GM12878 (cell line): Measurements from ENCODE around the gene PLXNB2. TPM values are rescaled to one million over a fixed set of nuclear protein-coding genes. Genes with fewer than 3 reads are reported as not detected.

ENCODE experiments used
- ATAC-seq: fragments of 200-7000 bp; cut with Tn5 transposase; 3 replicates; pipeline ENCODE4 v1.9.1; 2020; ENCODE audit warnings: mild to moderate bottlenecking, moderate library complexity
- BruUV-seq: library from RNA; stranded (reverse); fragments of 400-500 nt; replicated peaks from 2 replicates; lab custom pipeline; 2021; lab: Mats Ljungman, UMichigan
- CTCF ChIA-PET: fragments of 300-600 bp; sonication (Branson Sonifier 250); formaldehyde crosslinking; extraction: SDS; loops from one replicate; lab custom pipeline; 2021; ENCODE audit warnings: inconsistent platforms; lab: Yijun Ruan, JAX
- POLR2A ChIA-PET: fragments of 350-600 bp; formaldehyde crosslinking; extraction: SDS; loops from one replicate; lab custom pipeline; 2021; ENCODE audit warnings: inconsistent platforms; lab: Charles Lee
- RAD21 ChIA-PET: fragments of 300-600 bp; sonication (Branson Sonifier 250); formaldehyde crosslinking; loops from one replicate; lab custom pipeline; 2023; ENCODE audit warnings: antibody characterized with exemption; ENCODE audit not compliant: unreplicated experiment; lab: Charles Lee
- SMC1A ChIA-PET: fragments of 300-600 bp; sonication (Branson Sonifier 250); formaldehyde crosslinking; loops from one replicate; lab custom pipeline; 2023; ENCODE audit not compliant: unreplicated experiment, uncharacterized antibody; lab: Charles Lee
- DNase-seq: peaks from one replicate; pipeline ENCODE4 v3.0.0-alpha.2; 2011; ENCODE audit warnings: low read depth, low spot score
- FAIRE-seq: peaks from 3 replicates; lab custom pipeline; 2011; peaks lifted over from hg19 to GRCh38; lab: Jason Lieb, UNC
- H2AFZ ChIP-seq: 2 replicates; pipeline ENCODE4 v1.6.0; 2011; ENCODE audit warnings: low read depth, low read length, control low read depth; ENCODE audit not compliant: control insufficient read depth
- H3K27ac ChIP-seq: 2 replicates; pipeline ENCODE4 v1.5.1; 2011; ENCODE audit warnings: control low read depth; ENCODE audit not compliant: control insufficient read depth, insufficient read depth
- H3K27me3 ChIP-seq, 2 experiments: replicated peaks in 1 of 2; 2 replicates each; pipeline versions ENCODE4 v1.6.0 to v1.6.1; 2011; ENCODE audit warnings: low read length in 1 of 2; ENCODE audit not compliant: control insufficient read depth in 2 of 2, insufficient read depth in 2 of 2
- H3K36me3 ChIP-seq, 2 experiments: 2 replicates each; pipeline ENCODE4 v1.5.1; 2011; ENCODE audit warnings: low read length in 1 of 2; ENCODE audit not compliant: control insufficient read depth in 2 of 2, insufficient read depth in 2 of 2
- H3K4me1 ChIP-seq: 2 replicates; pipeline ENCODE4 v1.6.1; 2011; ENCODE audit warnings: mild to moderate bottlenecking, low read length, moderate library complexity, mixed read lengths; ENCODE audit not compliant: control insufficient read depth, insufficient read depth
- H3K4me2 ChIP-seq: 2 replicates; pipeline ENCODE4 v1.6.0; 2011; ENCODE audit warnings: control low read depth; ENCODE audit not compliant: control insufficient read depth, insufficient read depth
- H3K4me3 ChIP-seq: fragments of 200-600 bp; sonication (generic); 2 replicates; pipeline ENCODE4 v1.5.1; 2016
- H3K79me2 ChIP-seq: 2 replicates; pipeline ENCODE4 v1.6.0; 2011; ENCODE audit warnings: low read length; ENCODE audit not compliant: control insufficient read depth, insufficient read depth
- H3K9ac ChIP-seq: 2 replicates; pipeline ENCODE4 v1.8.0; 2011; ENCODE audit warnings: low read length, control low read depth, mixed read lengths; ENCODE audit not compliant: control insufficient read depth, insufficient read depth
- H3K9me3 ChIP-seq: replicated peaks from 3 replicates; pipeline ENCODE4 v1.5.1; 2011; ENCODE audit warnings: mild to moderate bottlenecking, low read length; ENCODE audit not compliant: control insufficient read depth, insufficient read depth
- H4K20me1 ChIP-seq: 2 replicates; pipeline ENCODE4 v1.6.0; 2011; ENCODE audit not compliant: control insufficient read depth, insufficient read depth
- BACH1 ChIP-seq: fragments of 450-650 bp; IDR thresholded peaks from 2 replicates; pipeline ENCODE4 v1.6.1; 2017; ENCODE audit warnings: mild to moderate bottlenecking, borderline replicate concordance
- EP300 ChIP-seq, 2 experiments: fragments of 150-350 bp in 1 of 2; IDR thresholded peaks; 2 replicates each; pipeline ENCODE4 v1.6.1; 2011 to 2012; ENCODE audit warnings: low read depth in 2 of 2, low read length in 2 of 2, borderline replicate concordance in 1 of 2, improper control_type of control experiment in 1 of 2, inconsistent platforms in 1 of 2; ENCODE audit not compliant: control insufficient read depth in 1 of 2
- EZH2 ChIP-seq: IDR thresholded peaks from 2 replicates; pipeline ENCODE4 v1.6.1; 2012; ENCODE audit warnings: low read depth, mild to moderate bottlenecking, control low read depth, inconsistent platforms, low read length, borderline replicate concordance; ENCODE audit not compliant: control insufficient read depth
- HDGF ChIP-seq: fragments of 450-650 bp; IDR thresholded peaks from 2 replicates; pipeline ENCODE4 v1.6.1; 2016; ENCODE audit warnings: antibody characterized with exemption
- MEF2A ChIP-seq: IDR thresholded peaks from 2 replicates; pipeline ENCODE4 v1.6.1; 2011; ENCODE audit warnings: low read depth, mild to moderate bottlenecking, low read length, moderate library complexity; ENCODE audit not compliant: insufficient read depth
- MTA3 ChIP-seq: IDR thresholded peaks from 2 replicates; pipeline ENCODE4 v1.6.1; 2012; ENCODE audit warnings: low read length, inconsistent platforms, borderline replicate concordance
- MXI1 ChIP-seq: fragments of 150-350 bp; IDR thresholded peaks from 2 replicates; pipeline ENCODE4 v1.6.1; 2011; ENCODE audit warnings: low read depth, mild to moderate bottlenecking, inconsistent platforms, low read length, improper control_type of control experiment
- NFIC ChIP-seq: IDR thresholded peaks from 2 replicates; pipeline ENCODE4 v1.6.1; 2012; ENCODE audit warnings: low read depth, mild to moderate bottlenecking, inconsistent platforms, low read length, moderate library complexity
- PAX5 ChIP-seq: IDR thresholded peaks from 2 replicates; pipeline ENCODE4 v1.6.1; 2011; ENCODE audit warnings: low read depth, low read length, borderline replicate concordance
- PAX8 ChIP-seq: fragments of 450-650 bp; IDR thresholded peaks from 2 replicates; pipeline ENCODE4 v1.6.1; 2017; ENCODE audit warnings: mild to moderate bottlenecking, moderate library complexity
- POLR2AphosphoS5 ChIP-seq: IDR thresholded peaks from 2 replicates; pipeline ENCODE4 v1.6.1; 2011; ENCODE audit warnings: mild to moderate bottlenecking, low read length, inconsistent platforms
- RAD21 ChIP-seq: IDR thresholded peaks from 2 replicates; pipeline ENCODE4 v1.6.1; 2011; ENCODE audit warnings: mild to moderate bottlenecking, low read depth, low read length, moderate library complexity; ENCODE audit not compliant: insufficient read depth
- RUNX3 ChIP-seq: IDR thresholded peaks from 2 replicates; pipeline ENCODE4 v1.6.1; 2012; ENCODE audit warnings: low read length, inconsistent platforms
- SMAD1 ChIP-seq: fragments of 450-650 bp; IDR thresholded peaks from 2 replicates; pipeline ENCODE4 v1.6.1; 2018; ENCODE audit warnings: mild to moderate bottlenecking, low read depth; ENCODE audit not compliant: partially characterized antibody
- SMC3 ChIP-seq: IDR thresholded peaks from 2 replicates; pipeline ENCODE4 v1.6.1; 2011; ENCODE audit warnings: low read length, improper control_type of control experiment, borderline replicate concordance
- TCF12 ChIP-seq: IDR thresholded peaks from 2 replicates; pipeline ENCODE4 v1.6.1; 2011; ENCODE audit warnings: low read depth, mild to moderate bottlenecking, low read length
- TCF3 ChIP-seq: IDR thresholded peaks from 2 replicates; pipeline ENCODE4 v1.6.1; 2012; ENCODE audit warnings: low read depth, mild to moderate bottlenecking, low read length, borderline replicate concordance; ENCODE audit not compliant: insufficient read depth
- ZNF217 ChIP-seq: fragments of 450-650 bp; IDR thresholded peaks from 2 replicates; pipeline ENCODE4 v1.6.1; 2017; ENCODE audit warnings: antibody characterized with exemption, mild to moderate bottlenecking
- ZNF622 ChIP-seq: fragments of 450-650 bp; IDR thresholded peaks from 2 replicates; pipeline ENCODE4 v1.6.1; 2017; ENCODE audit warnings: mild to moderate bottlenecking, inconsistent platforms
- WGBS: methylation state at CpG from one replicate; pipeline ENCODE4 v1.1.6; 2016; ENCODE audit warnings: low lambda C conversion rate; ENCODE audit not compliant: insufficient replicate concordance, insufficient coverage; ENCODE audit errors: missing lambda C conversion rate; 5-methylcytosine and 5-hydroxymethylcytosine counted together
- in situ Hi-C: fragments of 300-500 bp; cut with MboI; formaldehyde crosslinking; loops from 9 replicates; pipeline ENCODE4 v1.14.3; 2018; ENCODE audit warnings: mixed read lengths
- intact Hi-C: fragments of 100-400 bp; cut with micrococcal nuclease; formaldehyde crosslinking; loops from one replicate; pipeline ENCODE4 v1.14.2; 2022; ENCODE audit not compliant: unreplicated experiment
- polyA plus RNA-seq, 11 experiments: library from polyadenylated mRNA; depleted of rRNA in 4 of 11; unstranded in 6 of 11; stranded (reverse) in 5 of 11; fragments of >200 nt; fragmentation: Nextera tagmentation in 4 of 11; fragmentation: Illumina TruSeq in 1 of 11; extraction: Ambion mirVana in 4 of 11; extraction: Trizol in 1 of 11; gene quantifications; 1 replicate in 1 of 11; 2 replicates in 10 of 11; pipeline versions ENCODE4 v1.2.1 to v1.2.3, GENCODE V29; 2011 to 2016; ENCODE audit warnings: inconsistent platforms in 2 of 11, missing spikeins in 2 of 11, low read depth in 1 of 11
- total RNA-seq, 4 experiments: library from RNA; depleted of rRNA in 3 of 4; stranded (reverse); fragments of >200 nt in 3 of 4; fragmentation: Illumina TruSeq in 1 of 4; extraction: Trizol in 1 of 4; gene quantifications; 2 replicates each; pipeline versions ENCODE4 v1.2.1 to v1.2.3, GENCODE V29; 2013 to 2021
- TF ChIP-seq, protein P1 (sequence below): fragments of 450-650 bp; IDR thresholded peaks from 2 replicates; pipeline ENCODE4 v1.6.1; 2017; ENCODE audit warnings: antibody characterized with exemption, mild to moderate bottlenecking, moderate library complexity

Gene PLXNB2
- total and polyA plus RNA-seq, 10 of the 15 experiments (the other 5 are each of a cell fraction or from before 2014, with no cell fraction given), result 0.68 to 134 (median 41.9) TPM

- SMC1A ChIA-PET, result interaction anchor here (1.3 to 1.7 kb wide), 3 partner anchors 14 to 76 kb away, joined by 3 to 5 read pairs (median 5); partner anchors contain the start of gene HDAC10
- CTCF ChIA-PET, result interaction anchor here (0.7 to 4.2 kb wide), 12 partner anchors 12 to 237 kb away, joined by 3 to 36 read pairs (median 4); partner anchors contain the start of genes HDAC10 and TUBGCP6
- WGBS, result 1% methylated on average over 83 of the region's 105 CpGs
- no peak for FAIRE-seq
- intact Hi-C loops, result loop anchor here (1.0 kb wide), 1 partner anchor 51 kb away; no protein-coding TSS in a partner anchor
- peak within 1 kb of the TSS; percentile 85 for H3K27ac ChIP-seq
- no peaks in the 10 kb centered on the region for H3K9me3 ChIP-seq
- peaks cover 2% of the 10 kb centered on the region; the same call in 1 of the 2 replicates for H3K4me1 ChIP-seq
- H4K20me1 ChIP-seq, result no peaks in the 10 kb centered on the region
- H3K27me3 ChIP-seq, result no peaks in the 10 kb centered on the region
- RAD21 ChIA-PET, result interaction anchor here (0.8 to 1.7 kb wide), 2 partner anchors 15 to 51 kb away, joined by 3 to 6 read pairs; no protein-coding TSS in a partner anchor
- peak; percentile 97 for ATAC-seq
- H3K9ac ChIP-seq, result peak within 1 kb of the TSS; percentile 85
- H3K4me2 ChIP-seq, result peak within 1 kb of the TSS; percentile 97
- in situ Hi-C loops, result loop anchor here (5.0 kb wide), 1 partner anchor 50 kb away; no protein-coding TSS in a partner anchor
- H3K4me3 ChIP-seq, result peak within 1 kb of the TSS; percentile 69
- H3K36me3 ChIP-seq, result no peaks in the 10 kb centered on the region
- peaks cover 1% of the 10 kb centered on the region; the same call in 1 of the 2 replicates for H3K79me2 ChIP-seq
- no peak for DNase-seq
- TSS peak; percentile 94 for BruUV-seq
- H2AFZ ChIP-seq, result peak within 1 kb of the TSS; percentile 92
- POLR2A ChIA-PET, result interaction anchor here (0.8 to 1.1 kb wide), 2 partner anchors 22 to 33 kb away, joined by 3 read pairs; no protein-coding TSS in a partner anchor
- no peak for TF ChIP-seq PAX5
- no peak for TF ChIP-seq ZNF217
- peak; percentile 80; the same call in 1 of the 2 replicates for TF ChIP-seq BACH1
- TF ChIP-seq MEF2A, result no peak
- TF ChIP-seq EZH2, result no peak
- TF ChIP-seq PAX8, result no peak
- peak; percentile 72 for TF ChIP-seq POLR2AphosphoS5
- TF ChIP-seq RUNX3, result no peak; the same call in 1 of the 2 replicates
- TF ChIP-seq NFIC, result no peak
- TF ChIP-seq TCF3, result peak; percentile 66
- TF ChIP-seq EP300 (IDR thresholded peaks at IDR 0.05; ENCODE audit: borderline replicate concordance in 1 of 2, control insufficient read depth in 1 of 2, low read depth in 2 of 2, low read length in 2 of 2), result no peak
- TF ChIP-seq, protein P1, sequence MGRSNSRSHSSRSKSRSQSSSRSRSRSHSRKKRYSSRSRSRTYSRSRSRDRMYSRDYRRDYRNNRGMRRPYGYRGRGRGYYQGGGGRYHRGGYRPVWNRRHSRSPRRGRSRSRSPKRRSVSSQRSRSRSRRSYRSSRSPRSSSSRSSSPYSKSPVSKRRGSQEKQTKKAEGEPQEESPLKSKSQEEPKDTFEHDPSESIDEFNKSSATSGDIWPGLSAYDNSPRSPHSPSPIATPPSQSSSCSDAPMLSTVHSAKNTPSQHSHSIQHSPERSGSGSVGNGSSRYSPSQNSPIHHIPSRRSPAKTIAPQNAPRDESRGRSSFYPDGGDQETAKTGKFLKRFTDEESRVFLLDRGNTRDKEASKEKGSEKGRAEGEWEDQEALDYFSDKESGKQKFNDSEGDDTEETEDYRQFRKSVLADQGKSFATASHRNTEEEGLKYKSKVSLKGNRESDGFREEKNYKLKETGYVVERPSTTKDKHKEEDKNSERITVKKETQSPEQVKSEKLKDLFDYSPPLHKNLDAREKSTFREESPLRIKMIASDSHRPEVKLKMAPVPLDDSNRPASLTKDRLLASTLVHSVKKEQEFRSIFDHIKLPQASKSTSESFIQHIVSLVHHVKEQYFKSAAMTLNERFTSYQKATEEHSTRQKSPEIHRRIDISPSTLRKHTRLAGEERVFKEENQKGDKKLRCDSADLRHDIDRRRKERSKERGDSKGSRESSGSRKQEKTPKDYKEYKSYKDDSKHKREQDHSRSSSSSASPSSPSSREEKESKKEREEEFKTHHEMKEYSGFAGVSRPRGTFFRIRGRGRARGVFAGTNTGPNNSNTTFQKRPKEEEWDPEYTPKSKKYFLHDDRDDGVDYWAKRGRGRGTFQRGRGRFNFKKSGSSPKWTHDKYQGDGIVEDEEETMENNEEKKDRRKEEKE, result no peak
- TF ChIP-seq ZNF622, result no peak
- TF ChIP-seq SMC3, result peak; percentile 28; the same call in 1 of the 2 replicates
- TF ChIP-seq MTA3, result no peak
- no peak for TF ChIP-seq MXI1
- TF ChIP-seq HDGF, result no peak
- no peak for TF ChIP-seq SMAD1
- peak; percentile 74 for TF ChIP-seq RAD21
- TF ChIP-seq TCF12, result peak; percentile 45; the same call in 1 of the 2 replicates
Observed at GRCh38 chr22:50326956-50327710, 19.7 kb upstream of the PLXNB2 start, which contains the start of gene DENND6B. TSS of gene DENND6B (minus strand) at chr22:50327012. CDS start at chr22:50326988, 24 bp downstream.
